NCI-H2196 (cell line): ENCODE results near the gene IKZF2.

Experiments
- DNase-seq: peaks from one replicate; lab custom pipeline; 2025; ENCODE audit not compliant: unreplicated experiment; lab: John Stamatoyannopoulos, UW

The IKZF2 gene

GRCh38 chr2:213101692-213102460, 49.5 kb downstream of the IKZF2 start:
- DNase-seq = no peak

DNA sequence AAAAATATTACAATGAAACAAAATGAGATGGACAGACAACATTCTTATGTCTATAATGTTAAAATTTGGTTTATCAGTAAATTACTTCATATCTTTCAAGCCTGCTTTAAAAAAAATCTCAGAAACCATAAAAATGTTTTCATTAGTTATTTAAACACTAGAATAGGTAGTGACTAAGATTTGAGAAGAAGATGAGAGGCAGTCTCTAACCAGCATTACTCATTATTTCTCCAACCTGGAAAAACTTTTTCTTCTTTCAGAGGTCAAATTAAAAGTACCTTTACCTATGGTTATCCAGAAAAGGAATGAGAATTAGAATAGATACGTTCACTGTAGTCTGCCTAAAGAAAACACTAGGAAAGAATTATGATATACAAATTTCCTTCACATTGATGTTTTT, 50.3 kb downstream of the IKZF2 start:
- DNase-seq = no peak

- no peak for DNase-seq
These were observed 52.8 kb downstream of the IKZF2 start for GRCh38 chr2:213098612-213099011.

- DNase-seq = no peak
These were observed 59.6 kb downstream of the IKZF2 start for GRCh38 chr2:213091765-213092164.

GRCh38 chr2:213090772-213091171, 60.6 kb downstream of the IKZF2 start:
- no peak for DNase-seq

DNA sequence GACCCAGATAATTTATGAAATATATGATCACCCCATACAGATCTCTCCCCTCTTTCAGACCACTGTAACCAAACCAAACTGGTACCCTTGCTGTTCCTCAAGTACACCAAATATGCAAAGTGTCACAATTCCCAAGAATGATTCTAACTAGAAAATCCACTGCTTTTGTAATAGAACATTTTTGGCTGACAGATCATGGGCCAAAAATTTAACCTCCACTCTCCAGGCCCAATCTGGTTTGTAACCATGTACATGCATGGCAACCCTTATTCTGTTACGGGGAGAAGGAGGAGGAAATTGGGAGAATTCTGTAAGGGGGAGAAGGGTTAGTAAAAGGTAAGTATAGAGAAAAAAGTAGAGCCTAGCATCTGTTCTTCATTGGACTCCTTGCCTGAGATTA, 62.0 kb downstream of the IKZF2 start:
- no peak for DNase-seq

DNA sequence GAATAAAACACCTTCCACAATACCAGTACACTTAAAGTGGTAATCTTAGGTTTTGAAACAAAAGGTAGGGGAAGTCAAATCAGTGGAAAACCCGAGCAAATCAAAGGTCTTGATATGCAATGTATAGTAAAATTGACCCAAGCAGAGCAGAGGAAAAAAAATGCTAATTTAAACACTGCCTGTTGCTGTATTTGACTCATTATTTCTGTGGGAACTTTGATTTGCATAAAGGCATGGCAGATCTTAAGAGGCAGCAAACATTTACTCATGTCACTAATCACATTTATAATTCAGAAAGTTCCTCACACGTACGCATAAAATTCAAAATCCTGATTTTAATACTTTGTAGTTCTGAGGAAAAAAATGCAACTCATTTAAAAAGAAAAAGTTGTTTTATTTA, 64.4 kb downstream of the IKZF2 start:
- no peak for DNase-seq

DNA sequence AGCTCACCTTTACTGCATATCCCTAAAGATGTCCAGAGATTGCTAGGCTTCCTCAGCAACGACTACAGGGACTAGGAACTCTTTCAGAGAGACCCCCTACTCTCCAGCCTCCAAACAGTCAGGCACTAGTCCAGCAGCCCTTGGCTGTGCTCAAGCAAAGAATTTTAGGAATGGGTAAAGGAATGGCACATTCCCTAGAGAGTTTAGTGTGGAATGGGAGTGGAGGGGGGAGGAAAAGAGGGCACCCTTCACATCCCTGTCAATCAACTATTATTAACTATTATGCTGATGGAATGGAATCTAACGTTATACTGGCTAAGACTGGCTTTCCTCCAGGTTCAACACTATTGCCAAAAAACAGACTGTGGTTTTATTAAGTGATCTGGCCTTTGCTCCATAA, 64.8 kb downstream of the IKZF2 start:
- no peak for DNase-seq

DNA sequence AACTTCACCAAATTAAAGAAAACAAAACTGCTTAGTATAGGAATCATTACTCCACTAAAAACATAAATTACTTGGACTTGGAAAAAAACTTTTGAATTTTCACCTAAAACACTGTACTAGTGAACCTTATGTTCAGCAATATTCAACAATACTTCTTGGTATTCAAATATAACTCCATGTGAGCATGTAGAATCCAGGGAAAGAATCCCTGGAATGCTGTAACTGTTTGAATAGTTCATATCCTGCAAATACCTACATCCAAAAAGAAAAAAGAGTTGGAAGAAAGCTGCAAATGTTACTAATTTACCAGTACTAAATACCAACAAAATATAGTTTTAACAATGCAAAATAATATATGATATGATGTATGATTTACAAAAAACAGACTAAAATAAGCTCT, 65.4 kb downstream of the IKZF2 start:
- DNase-seq = no peak

DNA sequence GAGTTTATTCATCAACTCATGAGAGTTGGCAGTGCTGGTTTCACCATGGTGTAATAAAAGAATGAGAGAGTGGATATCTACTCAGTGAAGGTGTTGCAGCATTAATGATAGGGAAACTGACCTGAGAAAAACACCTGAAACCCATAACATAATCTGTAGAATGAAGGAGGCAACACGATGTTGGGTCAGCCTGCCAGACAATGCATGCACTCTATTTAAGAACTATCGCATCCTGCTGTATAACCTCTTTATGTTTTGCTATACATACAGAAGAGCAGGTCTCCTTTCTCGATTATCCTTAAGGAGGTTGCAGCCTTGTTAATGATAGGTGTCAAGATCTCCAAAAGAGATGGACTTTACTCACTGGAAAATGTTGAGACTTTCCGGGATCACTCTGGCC, 65.9 kb downstream of the IKZF2 start:
- DNase-seq = no peak

GRCh38 chr2:213084261-213084660, 67.2 kb downstream of the IKZF2 start:
- no peak for DNase-seq

GRCh38 chr2:213080969-213081617, 70.3 kb downstream of the IKZF2 start:
- DNase-seq = no peak

GRCh38 chr2:213079756-213080155, 71.7 kb downstream of the IKZF2 start:
- peak; percentile 4 for DNase-seq

DNA sequence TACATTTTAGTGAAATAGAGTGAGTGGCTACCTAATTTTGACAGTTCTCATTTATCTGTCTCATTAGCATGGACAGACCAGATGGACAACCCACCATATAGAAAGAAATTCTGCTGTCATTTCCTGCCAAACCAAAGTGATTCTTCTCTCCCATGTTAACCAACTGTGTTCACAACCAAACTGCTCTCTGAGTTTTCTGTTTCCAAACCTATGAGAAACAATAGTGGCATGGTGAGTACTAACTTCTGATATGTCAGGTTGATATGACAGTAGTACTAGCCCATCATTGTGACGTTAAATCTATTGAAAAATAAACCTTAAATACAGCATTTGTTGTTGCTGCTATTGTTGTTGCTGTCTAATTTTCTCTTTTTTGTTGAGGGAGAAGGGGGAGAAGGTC, 72.7 kb downstream of the IKZF2 start:
- DNase-seq = no peak

DNA sequence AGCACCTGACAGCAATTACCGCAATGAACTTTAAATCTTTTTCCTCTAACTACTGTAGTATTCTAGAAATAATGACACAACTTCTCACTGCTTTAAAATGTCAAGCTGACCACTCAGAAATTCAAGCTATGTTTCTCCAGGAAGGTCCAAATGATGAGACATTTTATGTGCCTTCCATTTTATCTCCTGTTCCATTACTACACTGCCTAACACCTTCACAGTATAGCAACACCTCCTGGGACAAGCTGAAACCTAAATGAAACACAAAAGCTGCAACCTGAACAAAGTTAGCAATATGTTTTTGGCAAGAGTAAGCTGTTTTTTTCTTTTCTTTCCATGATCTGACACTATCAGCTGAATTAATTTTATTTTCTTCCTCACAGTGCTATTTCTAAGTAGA, 81.9 kb downstream of the IKZF2 start:
- DNase-seq = no peak

DNA sequence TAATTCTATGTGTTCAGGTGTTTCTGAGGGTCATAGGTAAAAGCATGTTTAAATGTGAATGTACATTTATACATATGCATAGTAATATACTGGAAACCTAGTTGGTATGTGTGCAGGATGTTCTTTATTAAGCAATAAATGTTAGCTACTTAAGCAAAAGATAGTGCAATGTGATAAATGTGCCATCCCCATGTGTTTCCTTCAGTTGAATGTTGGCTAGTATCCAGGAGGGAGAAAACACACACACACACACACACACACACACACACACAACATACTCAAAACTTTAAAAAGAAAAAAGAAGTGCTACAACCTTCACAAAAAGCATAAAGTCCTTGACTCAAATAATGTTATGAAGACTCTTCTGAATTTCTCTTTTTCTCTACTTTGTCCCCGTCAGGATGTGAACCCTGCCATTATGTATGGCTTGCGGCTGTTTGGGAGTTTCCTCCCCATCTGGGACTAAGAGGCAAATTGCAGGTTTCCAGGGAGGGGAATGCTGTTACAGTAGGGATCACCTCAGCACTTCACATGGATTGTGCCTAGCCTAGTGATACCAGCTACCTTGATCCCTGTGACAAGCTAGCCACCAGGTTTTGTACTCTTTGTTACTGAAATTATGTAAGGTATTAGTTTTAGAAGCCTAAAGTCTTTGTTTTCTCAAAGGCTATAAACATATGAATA, 82.6 kb downstream of the IKZF2 start:
- DNase-seq = no peak

GRCh38 chr2:213067888-213068287, 83.5 kb downstream of the IKZF2 start:
- DNase-seq = no peak

DNA sequence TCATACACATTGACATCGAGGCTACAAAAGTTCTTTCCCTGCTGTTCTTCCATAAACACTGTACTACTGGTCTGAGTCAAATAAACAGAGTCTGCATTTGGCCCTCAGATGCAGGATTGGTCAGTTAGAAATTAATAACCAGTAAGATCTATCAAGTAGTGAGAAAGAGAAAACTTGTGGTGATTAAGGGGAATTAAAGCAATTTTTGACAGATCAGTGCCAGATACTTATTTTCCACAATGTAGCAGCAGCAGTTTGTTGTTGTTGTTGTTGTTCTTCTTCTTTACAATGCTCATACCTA, 85.0 kb downstream of the IKZF2 start:
- DNase-seq = no peak

- peak; percentile 72 for DNase-seq
These were observed 85.6 kb downstream of the IKZF2 start for GRCh38 chr2:213065583-213066442.

- no peak for DNase-seq
These were observed 87.3 kb downstream of the IKZF2 start for GRCh38 chr2:213064099-213064498.

DNA sequence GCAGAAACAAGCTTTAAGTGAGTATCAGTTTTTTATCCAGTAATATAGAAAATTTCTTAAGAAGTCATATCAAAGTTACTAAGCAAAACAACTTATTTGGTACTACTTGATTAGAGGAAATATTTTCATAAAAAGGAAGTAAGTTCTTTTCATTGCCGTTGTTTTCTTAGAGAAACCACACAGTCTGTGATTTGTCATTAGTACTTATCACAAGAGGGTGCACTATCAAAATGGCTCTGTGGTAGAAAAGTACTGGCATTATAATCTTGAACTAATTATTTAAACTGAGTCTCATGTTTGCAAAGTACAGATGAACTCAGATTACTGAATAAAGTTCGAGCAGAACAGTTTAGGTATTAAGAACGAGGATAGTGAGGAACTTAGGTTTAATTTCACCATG, 93.4 kb downstream of the IKZF2 start:
- DNase-seq = no peak

- DNase-seq = no peak
These were observed 105.0 kb downstream of the IKZF2 start for GRCh38 chr2:213046431-213046830.
